BJ (cell line): ENCODE data around the gene TALDO1. TPM values are rescaled to one million over a fixed set of nuclear protein-coding genes. Genes with fewer than 3 reads are reported as not detected.

ENCODE experiments used
- CTCF ChIA-PET: fragments of 350-600 bp; formaldehyde crosslinking; extraction: SDS; loops from one replicate; lab custom pipeline; 2021; ENCODE audit warnings: antibody characterized with exemption, inconsistent platforms; lab: Yijun Ruan, JAX
- POLR2A ChIA-PET: fragments of 300-600 bp; sonication (Branson Sonifier 250); formaldehyde crosslinking; extraction: SDS; loops from one replicate; lab custom pipeline; 2021; ENCODE audit warnings: antibody characterized with exemption; lab: Charles Lee
- DNase-seq: peaks from one replicate; pipeline ENCODE4 v3.0.0-alpha.2; 2011; ENCODE audit warnings: low read depth
- H3K27me3 ChIP-seq: 2 replicates; pipeline ENCODE4 v1.6.0; 2011; ENCODE audit warnings: low read length; ENCODE audit not compliant: control insufficient read depth, insufficient read depth
- H3K36me3 ChIP-seq: 2 replicates; pipeline ENCODE4 v1.5.1; 2011; ENCODE audit warnings: low read length; ENCODE audit not compliant: control insufficient read depth, insufficient read depth
- H3K4me3 ChIP-seq: 2 replicates; pipeline ENCODE4 v1.5.1; 2011; ENCODE audit warnings: low read depth, mild to moderate bottlenecking, control low read depth, low read length
- CTCF ChIP-seq: IDR thresholded peaks from 2 replicates; pipeline ENCODE4 v1.5.1; 2011; ENCODE audit warnings: low read depth, mild to moderate bottlenecking, control low read depth, inconsistent platforms, low read length, moderate library complexity; ENCODE audit not compliant: insufficient read depth
- polyA plus RNA-seq: library from polyadenylated mRNA; depleted of rRNA; stranded (reverse); fragments of >200 nt; gene quantifications from 2 replicates; pipeline ENCODE4 v1.2.3, GENCODE V29; 2011

The TALDO1 gene
- polyA plus RNA-seq, 1 experiment: 278 TPM

GRCh38 chr11:786235-787083, 39.2 kb downstream of the TALDO1 start:
- Histone ChIP-seq H3K27me3 (no peaks in the 10 kb centered on the region), H3K36me3 (peaks cover 2% of the 10 kb centered on the region), H3K4me3 (no peak overlapping the region)
- TF ChIP-seq CTCF: no peak
- ChIA-PET CTCF (no interaction called here), POLR2A (no interaction called here)
- DNase-seq: no peak

- CTCF ChIA-PET: no interaction called here
- H3K36me3 ChIP-seq: peaks cover 2% of the 10 kb centered on the region
- no peak for TF ChIP-seq CTCF
- POLR2A ChIA-PET: no interaction called here
- H3K4me3 ChIP-seq: no peak overlapping the region
- DNase-seq: no peak
- no peaks in the 10 kb centered on the region for H3K27me3 ChIP-seq
These were observed 39.9 kb downstream of the TALDO1 start for GRCh38 chr11:787084-787675.

GRCh38 chr11:788009-788640, 40.9 kb downstream of the TALDO1 start:
- Histone ChIP-seq H3K4me3 (no peak overlapping the region), H3K27me3 (no peaks in the 10 kb centered on the region), H3K36me3 (peaks cover 2% of the 10 kb centered on the region)
- POLR2A ChIA-PET: no interaction called here
- no peak for TF ChIP-seq CTCF
- DNase-seq: no peak
- CTCF ChIA-PET: interaction anchor here (0.5 kb wide), 1 partner anchor 177 kb away, joined by 3 read pairs; no protein-coding TSS in a partner anchor

GRCh38 chr11:788953-789940, 42.0 kb downstream of the TALDO1 start:
- CTCF ChIA-PET: no interaction called here
- TF ChIP-seq CTCF: no peak
- POLR2A ChIA-PET: no interaction called here
- Histone ChIP-seq H3K36me3 (peaks cover 2% of the 10 kb centered on the region), H3K4me3 (peak overlapping the region; percentile 23), H3K27me3 (no peaks in the 10 kb centered on the region)
- no peak for DNase-seq
